ENCODE data around the gene NHEJ1. TPM values are rescaled to one million over a fixed set of nuclear protein-coding genes. Genes with fewer than 3 reads are reported as not detected.

NHEJ1 gene, protein sequence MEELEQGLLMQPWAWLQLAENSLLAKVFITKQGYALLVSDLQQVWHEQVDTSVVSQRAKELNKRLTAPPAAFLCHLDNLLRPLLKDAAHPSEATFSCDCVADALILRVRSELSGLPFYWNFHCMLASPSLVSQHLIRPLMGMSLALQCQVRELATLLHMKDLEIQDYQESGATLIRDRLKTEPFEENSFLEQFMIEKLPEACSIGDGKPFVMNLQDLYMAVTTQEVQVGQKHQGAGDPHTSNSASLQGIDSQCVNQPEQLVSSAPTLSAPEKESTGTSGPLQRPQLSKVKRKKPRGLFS
- total RNA-seq (10 to 100 TPM in 3 of 5 donors, 1 to 10 TPM in 2; 4.5 to 25.5 (median 13.2) TPM), polyA plus RNA-seq (10 to 100 TPM; 10.3 to 19.1 (median 10.4) TPM)
- long read RNA-seq, donor 1 = 0 reads
- long read RNA-seq, donor 2, partial matches to known transcripts = 0 of 4 reads
- long read RNA-seq, donor 2, other reads (novel, unspliced or antisense) = 0 of 4 reads
- long read RNA-seq, donor 3 = 0 reads
- long read RNA-seq, donor 4 = 0 reads
- long read RNA-seq, donor 5, partial matches to known transcripts = 0 of 4 reads
- long read RNA-seq, donor 5, other reads (novel, unspliced or antisense) = 0 of 4 reads
- long read RNA-seq, donor 6 = 0 reads
- long read RNA-seq, donor 7, partial matches to known transcripts = 0 of 2 reads
- long read RNA-seq, donor 7, other reads (novel, unspliced or antisense) = 0 of 2 reads
- long read RNA-seq, donor 8, partial matches to known transcripts = 0 of 2 reads
- long read RNA-seq, donor 8, other reads (novel, unspliced or antisense) = 0 of 2 reads
- long read RNA-seq, donor 9, partial matches to known transcripts = 0 of 3 reads
- long read RNA-seq, donor 9, other reads (novel, unspliced or antisense) = 0 of 3 reads
- long read RNA-seq, donor 10, partial matches to known transcripts = 0 of 3 reads
- long read RNA-seq, donor 10, other reads (novel, unspliced or antisense) = 0 of 3 reads

DNA sequence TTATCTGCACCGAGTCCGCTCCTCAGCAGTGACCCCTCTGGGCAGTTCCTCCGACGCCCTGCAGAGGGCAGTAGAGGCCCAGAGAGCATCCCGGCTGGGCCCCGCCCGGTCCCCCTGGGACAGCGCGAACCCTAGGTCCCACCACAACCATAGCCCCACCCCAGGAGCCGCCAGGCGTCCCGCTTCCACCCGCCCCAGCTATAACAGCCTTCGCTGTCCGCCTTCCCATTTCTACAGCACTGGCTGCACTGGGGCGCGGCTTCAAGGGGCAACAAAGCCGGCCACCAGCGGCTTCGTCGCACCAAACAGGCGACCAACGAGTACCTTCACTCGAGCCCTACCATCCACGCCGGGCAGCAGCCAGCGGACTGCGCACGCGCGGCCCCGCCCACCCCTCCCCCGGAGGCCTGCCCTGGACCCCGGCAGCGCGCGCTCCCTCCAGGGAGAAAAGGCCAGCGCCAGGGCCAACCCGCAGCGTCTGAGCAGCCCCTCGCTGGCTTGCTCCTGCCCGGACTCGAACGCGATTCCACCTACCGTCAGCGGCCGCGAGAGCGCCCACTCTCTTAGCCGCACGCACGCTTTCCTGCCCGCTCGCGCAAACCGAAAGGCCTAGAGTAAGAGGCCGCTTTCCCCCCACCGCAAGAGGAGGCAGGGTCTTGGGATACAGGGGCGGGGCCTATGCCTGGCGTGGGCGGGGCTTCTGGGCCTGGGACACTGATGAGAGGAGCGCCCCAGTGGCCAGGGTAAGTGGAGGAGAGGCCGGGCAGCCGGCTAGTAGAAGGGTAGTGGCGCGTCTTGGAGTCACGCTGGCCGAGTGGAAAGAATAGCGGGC lies at the start of gene NHEJ1:
Gene NHEJ1 (minus strand): TSS at position 630 of the 832 bp plus-strand sequence. CDS start 2,453 bp downstream, outside the sequence.
- Histone ChIP-seq H3K36me3 (peaks cover 12 to 25% (median 23%) of the 10 kb centered on the region in 4 donors), H3K9me3 (no peaks in the 10 kb centered on the region), H3K4me3 (peak within 1 kb of the TSS; percentile 53 to 81 (median 68)), H3K27ac (peak within 1 kb of the TSS; percentile 90 to 99 (median 96)), H3K4me1 (peaks cover 4 to 19% (median 16%) of the 10 kb centered on the region in 4 donors), H3K27me3 (no peaks in the 10 kb centered on the region)
- 0 to 1% (median 1%) methylated on average over 39 to 70 of the region's 70 CpGs for WGBS, 5 donors
- DNase-seq = peak; percentile 97 to 99
- intact Hi-C loops (cut with DNase I; ENCODE audit: low total_unique reads) = loop anchor here (5.0 kb wide), 1 partner anchor 142 kb away; no protein-coding TSS in a partner anchor
- TF ChIP-seq POLR2AphosphoS5 (IDR thresholded peaks at IDR 0.05) = peak; percentile 41 to 69 (median 61)
- TF ChIP-seq EP300 (IDR thresholded peaks at IDR 0.05) = no peak
- TF ChIP-seq, protein P1, sequence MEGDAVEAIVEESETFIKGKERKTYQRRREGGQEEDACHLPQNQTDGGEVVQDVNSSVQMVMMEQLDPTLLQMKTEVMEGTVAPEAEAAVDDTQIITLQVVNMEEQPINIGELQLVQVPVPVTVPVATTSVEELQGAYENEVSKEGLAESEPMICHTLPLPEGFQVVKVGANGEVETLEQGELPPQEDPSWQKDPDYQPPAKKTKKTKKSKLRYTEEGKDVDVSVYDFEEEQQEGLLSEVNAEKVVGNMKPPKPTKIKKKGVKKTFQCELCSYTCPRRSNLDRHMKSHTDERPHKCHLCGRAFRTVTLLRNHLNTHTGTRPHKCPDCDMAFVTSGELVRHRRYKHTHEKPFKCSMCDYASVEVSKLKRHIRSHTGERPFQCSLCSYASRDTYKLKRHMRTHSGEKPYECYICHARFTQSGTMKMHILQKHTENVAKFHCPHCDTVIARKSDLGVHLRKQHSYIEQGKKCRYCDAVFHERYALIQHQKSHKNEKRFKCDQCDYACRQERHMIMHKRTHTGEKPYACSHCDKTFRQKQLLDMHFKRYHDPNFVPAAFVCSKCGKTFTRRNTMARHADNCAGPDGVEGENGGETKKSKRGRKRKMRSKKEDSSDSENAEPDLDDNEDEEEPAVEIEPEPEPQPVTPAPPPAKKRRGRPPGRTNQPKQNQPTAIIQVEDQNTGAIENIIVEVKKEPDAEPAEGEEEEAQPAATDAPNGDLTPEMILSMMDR (IDR thresholded peaks at IDR 0.05) = peak in 5 of 7 experiments; percentile 96 to 99 (median 98)
- no peak for TF ChIP-seq POLR2A (IDR thresholded peaks at IDR 0.05)

DNA sequence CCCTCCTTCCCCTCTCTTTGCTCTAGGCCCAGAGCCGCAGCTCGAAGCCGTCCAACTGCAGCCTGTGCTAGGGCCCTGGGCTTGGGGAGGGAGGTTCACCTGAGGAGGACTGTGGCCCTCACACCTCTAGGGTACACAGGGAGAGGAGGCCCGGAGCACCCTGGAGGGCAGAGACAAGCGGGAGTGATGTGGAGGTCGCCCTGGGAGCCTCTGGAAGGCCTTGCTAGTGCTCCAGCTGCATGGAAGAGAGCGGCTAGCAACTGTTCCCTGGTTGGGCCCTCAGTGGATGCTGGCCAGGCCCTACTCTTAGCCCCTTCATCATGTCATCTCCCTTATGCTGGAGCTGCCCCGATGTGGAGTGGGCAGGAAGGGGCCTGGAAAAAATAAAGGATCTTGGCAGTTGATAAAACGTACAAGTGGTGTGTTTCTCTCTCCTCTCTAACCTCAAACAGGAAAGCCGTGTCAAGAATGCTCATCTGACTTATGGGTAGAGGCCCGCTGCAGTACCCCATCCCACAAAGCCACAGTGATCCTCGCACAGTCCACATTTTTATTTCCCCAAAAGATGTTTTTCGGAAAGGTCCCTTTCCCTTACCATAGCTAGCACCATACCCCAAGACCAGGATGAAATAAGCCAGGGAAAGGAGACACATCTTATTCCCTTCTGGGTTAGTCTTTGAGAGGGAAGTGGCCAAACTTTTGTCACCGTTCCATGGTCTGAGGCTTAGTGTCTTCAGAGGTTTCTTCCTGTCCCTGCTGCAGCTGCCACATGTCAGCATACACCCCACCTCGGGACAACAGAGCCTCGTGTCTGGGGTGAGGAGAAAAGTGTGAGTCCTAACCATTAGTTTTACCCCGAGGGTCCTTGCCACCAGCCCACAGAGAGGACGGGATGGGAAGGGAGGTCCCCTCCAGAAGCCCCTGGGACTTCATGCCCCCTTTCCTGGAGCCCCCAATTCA lies 48.9 kb upstream of the NHEJ1 start:
- H3K27me3 ChIP-seq = no peaks in the 10 kb centered on the region
- peaks cover 48 to 64% (median 63%) of the 10 kb centered on the region in 4 donors for H3K36me3 ChIP-seq
- H3K4me1 ChIP-seq = peaks cover 15 to 34% (median 25%) of the 10 kb centered on the region in 4 donors
- TF ChIP-seq EP300 (IDR thresholded peaks at IDR 0.05) (no peak), POLR2A (IDR thresholded peaks at IDR 0.05) (no peak), POLR2AphosphoS5 (IDR thresholded peaks at IDR 0.05) (no peak)
- TF ChIP-seq, protein P1 (IDR thresholded peaks at IDR 0.05) = no peak
- H3K4me3 ChIP-seq = no peak overlapping the region
- 74 to 80% (median 78%) methylated on average over 18 of the region's 18 CpGs for WGBS, 5 donors
- no peaks in the 10 kb centered on the region for H3K9me3 ChIP-seq
- no peak for DNase-seq
- peak overlapping the region in 4 of 5 donors; percentile 13 to 42 (median 38) for H3K27ac ChIP-seq
- intact Hi-C loops (cut with DNase I; ENCODE audit: low total_unique reads) = no loop called here

DNA sequence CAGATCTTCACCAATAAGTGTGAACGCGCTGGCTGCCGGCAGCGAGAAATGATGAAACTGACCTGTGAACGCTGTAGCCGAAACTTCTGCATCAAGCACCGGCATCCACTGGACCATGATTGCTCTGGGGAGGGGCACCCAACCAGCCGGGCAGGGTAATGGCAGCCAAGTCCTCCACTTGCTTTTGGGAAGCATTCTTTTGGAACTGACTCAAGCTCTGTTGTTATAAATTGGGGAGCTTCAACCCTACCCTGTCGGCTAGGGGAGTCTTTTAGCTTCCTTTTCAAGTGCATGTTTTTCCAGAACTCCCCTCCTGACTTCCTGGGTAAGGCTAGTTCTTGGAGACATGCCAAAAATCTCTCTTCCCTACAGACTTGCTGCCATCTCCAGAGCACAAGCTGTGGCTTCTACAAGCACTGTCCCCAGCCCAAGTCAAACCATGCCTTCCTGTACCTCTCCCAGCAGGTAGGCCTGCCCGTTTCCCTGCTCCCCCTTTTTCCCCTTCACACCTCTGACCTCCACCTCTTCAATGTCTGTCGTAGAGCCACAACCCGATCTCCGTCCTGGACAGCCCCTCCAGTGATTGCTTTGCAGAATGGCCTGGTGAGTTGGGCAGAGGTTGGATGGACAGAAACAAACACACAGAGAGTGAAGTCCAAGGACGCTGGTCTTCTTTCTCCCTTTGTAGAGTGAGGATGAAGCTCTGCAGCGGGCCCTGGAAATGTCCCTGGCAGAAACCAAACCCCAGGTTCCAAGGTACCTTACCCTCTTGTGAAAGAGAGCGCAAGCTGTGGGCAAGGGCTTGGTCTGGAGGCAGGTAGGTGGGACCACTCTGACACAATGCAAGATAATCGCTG lies 47.5 kb upstream of the NHEJ1 start:
- 58 to 62% (median 61%) methylated on average over 17 of the region's 17 CpGs for WGBS, 5 donors
- Histone ChIP-seq H3K4me3 (peak overlapping the region in 3 of 4 donors; percentile 56 to 65 (median 63)), H3K27ac (peak overlapping the region; percentile 96 to 98 (median 97)), H3K4me1 (peaks cover 15 to 34% (median 25%) of the 10 kb centered on the region in 4 donors), H3K36me3 (peaks cover 36 to 50% (median 49%) of the 10 kb centered on the region in 4 donors), H3K27me3 (no peaks in the 10 kb centered on the region), H3K9me3 (no peaks in the 10 kb centered on the region)
- intact Hi-C loops (cut with DNase I; ENCODE audit: low total_unique reads) = no loop called here
- TF ChIP-seq POLR2A (IDR thresholded peaks at IDR 0.05) (no peak), POLR2AphosphoS5 (IDR thresholded peaks at IDR 0.05) (no peak), EP300 (IDR thresholded peaks at IDR 0.05) (no peak)
- TF ChIP-seq, protein P1 (IDR thresholded peaks at IDR 0.05) = no peak
- peak in 1 of 2 donors; percentile 46 for DNase-seq
